NB4 (cell line): Measurements from ENCODE around the gene TTBK2.

Experiments used
- POLR2A ChIP-seq: IDR thresholded peaks from 2 replicates; pipeline ENCODE4 v1.6.1; 2011; ENCODE audit warnings: mild to moderate bottlenecking; ENCODE audit not compliant: insufficient read length; ENCODE audit errors: extremely low read depth
- TF ChIP-seq, protein P1 (sequence below): IDR thresholded peaks from one replicate; pipeline ENCODE4 v1.5.1; 2012; ENCODE audit warnings: low read depth, low read length
- TF ChIP-seq, protein P2 (sequence below): IDR thresholded peaks from 2 replicates; pipeline ENCODE4 v1.6.1; 2011; ENCODE audit warnings: low read depth, low read length

DNA sequence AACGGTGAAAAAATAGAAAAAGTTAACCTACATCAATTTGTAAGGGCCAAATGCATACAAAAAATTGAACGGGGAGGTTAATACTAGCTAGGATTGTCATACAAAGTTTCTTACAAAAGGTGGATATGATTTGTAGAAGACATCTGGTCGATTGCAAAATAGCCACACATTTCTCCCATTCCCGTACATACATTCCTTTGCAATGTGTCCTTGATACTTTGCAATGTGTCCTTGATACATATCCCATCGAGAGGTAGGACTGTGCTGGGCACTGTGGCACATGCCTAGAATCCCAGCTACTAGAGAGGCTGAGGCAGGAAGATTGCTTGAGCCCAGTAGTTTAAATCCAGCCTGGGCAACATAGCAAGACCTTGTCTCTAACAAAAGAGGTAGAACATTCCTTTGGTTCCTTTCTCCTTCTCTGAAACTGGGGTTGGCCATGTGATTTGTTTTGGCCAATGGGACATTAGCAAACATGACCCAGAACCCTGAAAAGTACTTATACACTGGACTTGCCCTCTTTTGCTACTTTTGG lies 9.5 kb downstream of the TTBK2 start:
- TF ChIP-seq, protein P1, sequence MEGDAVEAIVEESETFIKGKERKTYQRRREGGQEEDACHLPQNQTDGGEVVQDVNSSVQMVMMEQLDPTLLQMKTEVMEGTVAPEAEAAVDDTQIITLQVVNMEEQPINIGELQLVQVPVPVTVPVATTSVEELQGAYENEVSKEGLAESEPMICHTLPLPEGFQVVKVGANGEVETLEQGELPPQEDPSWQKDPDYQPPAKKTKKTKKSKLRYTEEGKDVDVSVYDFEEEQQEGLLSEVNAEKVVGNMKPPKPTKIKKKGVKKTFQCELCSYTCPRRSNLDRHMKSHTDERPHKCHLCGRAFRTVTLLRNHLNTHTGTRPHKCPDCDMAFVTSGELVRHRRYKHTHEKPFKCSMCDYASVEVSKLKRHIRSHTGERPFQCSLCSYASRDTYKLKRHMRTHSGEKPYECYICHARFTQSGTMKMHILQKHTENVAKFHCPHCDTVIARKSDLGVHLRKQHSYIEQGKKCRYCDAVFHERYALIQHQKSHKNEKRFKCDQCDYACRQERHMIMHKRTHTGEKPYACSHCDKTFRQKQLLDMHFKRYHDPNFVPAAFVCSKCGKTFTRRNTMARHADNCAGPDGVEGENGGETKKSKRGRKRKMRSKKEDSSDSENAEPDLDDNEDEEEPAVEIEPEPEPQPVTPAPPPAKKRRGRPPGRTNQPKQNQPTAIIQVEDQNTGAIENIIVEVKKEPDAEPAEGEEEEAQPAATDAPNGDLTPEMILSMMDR: no peak
- TF ChIP-seq POLR2A: no peak
- TF ChIP-seq, protein P2, sequence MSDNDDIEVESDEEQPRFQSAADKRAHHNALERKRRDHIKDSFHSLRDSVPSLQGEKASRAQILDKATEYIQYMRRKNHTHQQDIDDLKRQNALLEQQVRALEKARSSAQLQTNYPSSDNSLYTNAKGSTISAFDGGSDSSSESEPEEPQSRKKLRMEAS: no peak
